ENCODE results near the gene C1orf105.
A peak's percentile ranks its signal among the peaks of the same experiment; 100 is the strongest.

C1orf105 gene

DNA sequence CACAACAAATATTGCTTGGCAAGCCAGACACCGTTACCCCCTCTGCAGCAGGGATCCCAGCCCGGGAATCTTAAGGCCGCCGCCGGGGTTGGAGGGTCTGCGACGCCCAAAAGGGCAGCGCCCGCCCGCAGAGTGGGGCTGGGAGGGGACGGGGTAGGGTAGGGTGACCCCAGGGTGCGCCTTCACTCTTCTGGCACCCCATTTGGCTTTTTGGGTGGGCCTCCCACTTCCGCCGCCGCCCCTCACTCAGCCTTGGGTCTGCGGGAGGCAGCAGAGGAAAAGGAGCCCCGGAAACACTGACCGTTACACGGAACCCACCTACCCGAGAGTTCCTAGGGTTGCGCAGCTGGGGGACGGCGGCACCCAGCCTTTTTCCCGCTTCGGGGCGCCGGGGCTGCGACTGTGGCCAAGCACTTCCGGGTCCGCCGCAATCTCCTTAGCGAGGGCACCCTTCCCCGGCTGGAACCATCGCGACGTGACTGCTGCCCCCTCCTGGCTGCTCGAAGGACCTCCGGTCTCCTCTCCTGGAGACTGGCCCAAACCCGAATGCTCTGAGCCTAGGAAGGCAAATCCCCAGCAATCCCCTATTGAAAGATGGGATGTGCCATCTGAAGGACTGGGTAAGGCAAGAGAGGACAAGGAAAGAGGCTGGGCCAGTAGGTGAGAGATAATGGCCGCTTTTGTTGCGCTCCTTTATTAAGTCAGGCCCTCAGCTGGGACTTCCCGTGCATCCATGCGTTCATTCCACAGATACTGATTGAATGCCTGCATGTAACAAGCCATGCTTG lies 23.4 kb downstream of the C1orf105 start, which contains the start of gene PIGC (continued):
- TF ChIP-seq ZNF391 (tag by site-specific recombination; IDR thresholded peaks at IDR 0.05; ENCODE audit: borderline replicate concordance, low read depth) (peak; percentile 54; the same call in 1 of the 2 replicates), SP7 (tag by site-specific recombination; IDR thresholded peaks at IDR 0.05) (peak; percentile 70; the same call in 1 of the 2 replicates), ZBTB48 (tag by site-specific recombination; IDR thresholded peaks at IDR 0.05) (peak; percentile 48; the same call in 1 of the 2 replicates)

- TF ChIP-seq SCRT2 (tag by site-specific recombination; IDR thresholded peaks at IDR 0.05) (no peak), INSM2 (tag by site-specific recombination; IDR thresholded peaks at IDR 0.05) (no peak), TSHZ1 (tag by site-specific recombination; IDR thresholded peaks at IDR 0.05; ENCODE audit: borderline replicate concordance) (no peak), ZNF571 (tag by site-specific recombination; IDR thresholded peaks at IDR 0.05) (no peak), ZNF24 (tag by site-specific recombination; IDR thresholded peaks at IDR 0.05) (no peak), ZNF324 (tag by site-specific recombination; IDR thresholded peaks at IDR 0.05) (no peak), ZFP3 (tag by site-specific recombination; IDR thresholded peaks at IDR 0.05; ENCODE audit: low read depth) (no peak), ZFP69B (tag by site-specific recombination; IDR thresholded peaks at IDR 0.05) (no peak), ZNF433 (tag by site-specific recombination; IDR thresholded peaks at IDR 0.05; ENCODE audit: low read depth) (no peak)
- TF ChIP-seq, protein P1, sequence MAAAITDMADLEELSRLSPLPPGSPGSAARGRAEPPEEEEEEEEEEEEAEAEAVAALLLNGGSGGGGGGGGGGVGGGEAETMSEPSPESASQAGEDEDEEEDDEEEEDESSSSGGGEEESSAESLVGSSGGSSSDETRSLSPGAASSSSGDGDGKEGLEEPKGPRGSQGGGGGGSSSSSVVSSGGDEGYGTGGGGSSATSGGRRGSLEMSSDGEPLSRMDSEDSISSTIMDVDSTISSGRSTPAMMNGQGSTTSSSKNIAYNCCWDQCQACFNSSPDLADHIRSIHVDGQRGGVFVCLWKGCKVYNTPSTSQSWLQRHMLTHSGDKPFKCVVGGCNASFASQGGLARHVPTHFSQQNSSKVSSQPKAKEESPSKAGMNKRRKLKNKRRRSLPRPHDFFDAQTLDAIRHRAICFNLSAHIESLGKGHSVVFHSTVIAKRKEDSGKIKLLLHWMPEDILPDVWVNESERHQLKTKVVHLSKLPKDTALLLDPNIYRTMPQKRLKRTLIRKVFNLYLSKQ (tag by site-specific recombination; IDR thresholded peaks at IDR 0.05; ENCODE audit: borderline replicate concordance), result no peak
- Histone ChIP-seq H3K9me3 (ENCODE audit: control insufficient read depth, insufficient read depth, low read depth, low read length) (no peaks in the 10 kb centered on the region), H3K36me3 (ENCODE audit: control insufficient read depth in 2 of 2, insufficient read depth in 1 of 2, low read length in 2 of 2) (peaks cover 0 to 11% of the 10 kb centered on the region in 2 experiments; a peak in 1 of 3 replicates), H3K4me3 (ENCODE audit: low read depth, low read length) (no peak overlapping the region), H3K27ac (ENCODE audit: extremely low read depth, low read depth, low read length) (no peak overlapping the region), H3K4me1 (ENCODE audit: control insufficient read depth, insufficient read depth, low read length) (peaks cover 8% of the 10 kb centered on the region)
- POLR2A ChIA-PET, result no interaction called here
- CTCF ChIA-PET, result interaction anchor here (0.9 to 1.0 kb wide), 2 partner anchors 102 to 444 kb away, joined by 3 to 4 read pairs; no protein-coding TSS in a partner anchor
These were observed 26.1 kb downstream of the C1orf105 start for GRCh38 chr1:172446547-172446946.

- ChIA-PET POLR2A (no interaction called here), CTCF (no interaction called here)
- no peak overlapping the region for H3K27ac ChIP-seq (ENCODE audit: extremely low read depth, low read depth, low read length)
- peaks cover 0 to under 1% of the 10 kb centered on the region in 2 experiments; a peak in 1 of 3 replicates for H3K36me3 ChIP-seq (ENCODE audit: control insufficient read depth in 2 of 2, insufficient read depth in 1 of 2, low read length in 2 of 2)
- no peak overlapping the region for H3K4me3 ChIP-seq (ENCODE audit: low read depth, low read length)
- H3K9me3 ChIP-seq (ENCODE audit: control insufficient read depth, insufficient read depth, low read depth, low read length), result no peaks in the 10 kb centered on the region
- H3K4me1 ChIP-seq (ENCODE audit: control insufficient read depth, insufficient read depth, low read length), result peaks cover 8% of the 10 kb centered on the region
- no peak for TF ChIP-seq BCL11A (tag by site-specific recombination; IDR thresholded peaks at IDR 0.05; ENCODE audit: low read depth)
- TF ChIP-seq ZNF362 (tag by site-specific recombination; IDR thresholded peaks at IDR 0.05), result no peak
- no peak for TF ChIP-seq SETDB1 (IDR thresholded peaks at IDR 0.05; ENCODE audit: insufficient read length, low read length)
- TF ChIP-seq SCRT2 (tag by site-specific recombination; IDR thresholded peaks at IDR 0.05), result no peak
- TF ChIP-seq ZNF157 (tag by site-specific recombination; IDR thresholded peaks at IDR 0.05), result no peak
- no peak for TF ChIP-seq HOXD13 (CRISPR knock-in tag; IDR thresholded peaks at IDR 0.05; ENCODE audit: borderline replicate concordance)
- TF ChIP-seq MZF1 (tag by site-specific recombination; IDR thresholded peaks at IDR 0.05; ENCODE audit: borderline replicate concordance), result no peak
- TF ChIP-seq GLIS2 (tag by site-specific recombination; IDR thresholded peaks at IDR 0.05), result no peak
- TF ChIP-seq ZSCAN16 (tag by site-specific recombination; IDR thresholded peaks at IDR 0.05), result no peak
- no peak for TF ChIP-seq ZNF121 (tag by site-specific recombination; IDR thresholded peaks at IDR 0.05)
- TF ChIP-seq, protein P2, sequence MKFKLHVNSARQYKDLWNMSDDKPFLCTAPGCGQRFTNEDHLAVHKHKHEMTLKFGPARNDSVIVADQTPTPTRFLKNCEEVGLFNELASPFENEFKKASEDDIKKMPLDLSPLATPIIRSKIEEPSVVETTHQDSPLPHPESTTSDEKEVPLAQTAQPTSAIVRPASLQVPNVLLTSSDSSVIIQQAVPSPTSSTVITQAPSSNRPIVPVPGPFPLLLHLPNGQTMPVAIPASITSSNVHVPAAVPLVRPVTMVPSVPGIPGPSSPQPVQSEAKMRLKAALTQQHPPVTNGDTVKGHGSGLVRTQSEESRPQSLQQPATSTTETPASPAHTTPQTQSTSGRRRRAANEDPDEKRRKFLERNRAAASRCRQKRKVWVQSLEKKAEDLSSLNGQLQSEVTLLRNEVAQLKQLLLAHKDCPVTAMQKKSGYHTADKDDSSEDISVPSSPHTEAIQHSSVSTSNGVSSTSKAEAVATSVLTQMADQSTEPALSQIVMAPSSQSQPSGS (tag by site-specific recombination; IDR thresholded peaks at IDR 0.05; ENCODE audit: low read depth), result no peak
- TF ChIP-seq GLI4 (tag by site-specific recombination; IDR thresholded peaks at IDR 0.05), result no peak
These were observed 27.2 kb downstream of the C1orf105 start for GRCh38 chr1:172447641-172448040.

Measured in HEK293 (cell line).